HepG2 (cell line): ENCODE results near the gene RBM12. TPM values are rescaled to one million over a fixed set of nuclear protein-coding genes. Genes with fewer than 3 reads are reported as not detected.
A peak's percentile ranks its signal among the peaks of the same experiment; 100 is the strongest.

Experiments used
- CENPX ChIP-seq: sonication (generic); formaldehyde crosslinking; IDR thresholded peaks from 2 replicates; pipeline ENCODE4 v1.9.0; 2021; ENCODE audit warnings: mild to moderate bottlenecking, missing genetic modification reagents, moderate library complexity
- FOXK1 ChIP-seq: sonication (generic); formaldehyde crosslinking; IDR thresholded peaks from 2 replicates; pipeline ENCODE4 v1.4.0; 2020; ENCODE audit warnings: low read depth, missing genetic modification reagents, borderline replicate concordance
- HES4 ChIP-seq: sonication (generic); formaldehyde crosslinking; IDR thresholded peaks from 2 replicates; pipeline ENCODE4 v1.9.0; 2021; ENCODE audit warnings: mild to moderate bottlenecking, missing genetic modification reagents, borderline replicate concordance
- MBNL3 ChIP-seq: fragments of 250-450 bp; sonication (Bioruptor Pico); conservative IDR thresholded peaks from 2 replicates; pipeline ENCODE4 v1.8.0; 2022; ENCODE audit warnings: mild to moderate bottlenecking, inconsistent platforms
- NFIC ChIP-seq: IDR thresholded peaks from 2 replicates; pipeline ENCODE4 v1.6.1; 2012; ENCODE audit warnings: mild to moderate bottlenecking, low read length, inconsistent platforms
- PHF8 ChIP-seq: sonication (generic); formaldehyde crosslinking; IDR thresholded peaks from 2 replicates; pipeline ENCODE4 v1.5.0; 2020; ENCODE audit warnings: missing genetic modification reagents
- SP5 ChIP-seq: IDR thresholded peaks from 2 replicates; pipeline ENCODE4 v1.6.1; 2016; ENCODE audit warnings: low read depth, borderline replicate concordance
- TRIM24 ChIP-seq: sonication (generic); formaldehyde crosslinking; IDR thresholded peaks from 2 replicates; pipeline ENCODE4 v1.8.0; 2022; ENCODE audit warnings: mild to moderate bottlenecking, missing genetic modification reagents
- ZIK1 ChIP-seq: sonication (generic); formaldehyde crosslinking; IDR thresholded peaks from 2 replicates; pipeline ENCODE4 v1.5.0; 2020; ENCODE audit warnings: mild to moderate bottlenecking, low read depth, missing genetic modification reagents, borderline replicate concordance
- ZNF556 ChIP-seq: sonication (generic); formaldehyde crosslinking; IDR thresholded peaks from 2 replicates; pipeline ENCODE4 v1.4.0; 2020; ENCODE audit warnings: mild to moderate bottlenecking, missing genetic modification reagents, borderline replicate concordance
- ZNF557 ChIP-seq: sonication (generic); formaldehyde crosslinking; IDR thresholded peaks from 2 replicates; pipeline ENCODE4 v1.4.0; 2020; ENCODE audit warnings: missing genetic modification reagents
- ZNF563 ChIP-seq: sonication (generic); formaldehyde crosslinking; IDR thresholded peaks from 2 replicates; pipeline ENCODE4 v1.8.0; 2022; ENCODE audit warnings: mild to moderate bottlenecking, moderate library complexity, missing genetic modification reagents
- ZNF850 ChIP-seq: sonication (generic); formaldehyde crosslinking; conservative IDR thresholded peaks from 2 replicates; pipeline ENCODE4 v1.9.0; 2021; ENCODE audit warnings: mild to moderate bottlenecking, missing genetic modification reagents
- ZNF883 ChIP-seq: sonication (generic); formaldehyde crosslinking; IDR thresholded peaks from 2 replicates; pipeline ENCODE4 v1.5.1; 2020; ENCODE audit warnings: mild to moderate bottlenecking, missing genetic modification reagents; ENCODE audit errors: not compliant biosample characterization
- ZSCAN31 ChIP-seq: sonication (generic); formaldehyde crosslinking; IDR thresholded peaks from 2 replicates; pipeline ENCODE4 v1.5.0; 2020; ENCODE audit warnings: low read depth, mild to moderate bottlenecking, missing genetic modification reagents
- polyA plus RNA-seq, 8 experiments: library from polyadenylated mRNA; depleted of rRNA in 3 of 8; stranded (reverse) in 7 of 8; unstranded in 1 of 8; fragments of >200 nt; fragmentation: Illumina TruSeq in 4 of 8; extraction: Trizol in 4 of 8; gene quantifications; 2 replicates each; pipeline versions ENCODE4 v1.2.1 to v1.2.3, GENCODE V29; 2011 to 2016; ENCODE audit warnings: low read depth in 4 of 8, missing spikeins in 1 of 8, mixed read lengths in 1 of 8; ENCODE audit not compliant: insufficient read depth in 1 of 8
- total RNA-seq, 5 experiments: library from RNA; depleted of rRNA; stranded (reverse); fragments of >200 nt; fragmentation: Illumina TruSeq; extraction: Trizol; gene quantifications; 2 replicates each; pipeline ENCODE4 v1.2.3, GENCODE V29; 2016; ENCODE audit warnings: low read depth in 1 of 5
- TF ChIP-seq, protein P1 (sequence below): sonication (generic); formaldehyde crosslinking; IDR thresholded peaks from 2 replicates; pipeline ENCODE4 v1.4.0; 2020; ENCODE audit warnings: missing genetic modification reagents, borderline replicate concordance
- TF ChIP-seq, protein P2 (sequence below): sonication (generic); formaldehyde crosslinking; IDR thresholded peaks from 2 replicates; pipeline ENCODE4 v1.4.0; 2020; ENCODE audit warnings: mild to moderate bottlenecking, missing genetic modification reagents
- TF ChIP-seq, protein P3 (sequence below): sonication (generic); formaldehyde crosslinking; conservative IDR thresholded peaks from 2 replicates; pipeline ENCODE4 v1.4.0; 2020; ENCODE audit warnings: missing genetic modification reagents
- TF ChIP-seq, protein P4 (sequence below): IDR thresholded peaks from 2 replicates; pipeline ENCODE4 v1.6.1; 2016; ENCODE audit warnings: low read depth

The RBM12 gene
- total and polyA plus RNA-seq, 2 of the 13 experiments (the other 11 are each of a cell fraction or from before 2014, with no cell fraction given), result 97.9 to 104 TPM

DNA sequence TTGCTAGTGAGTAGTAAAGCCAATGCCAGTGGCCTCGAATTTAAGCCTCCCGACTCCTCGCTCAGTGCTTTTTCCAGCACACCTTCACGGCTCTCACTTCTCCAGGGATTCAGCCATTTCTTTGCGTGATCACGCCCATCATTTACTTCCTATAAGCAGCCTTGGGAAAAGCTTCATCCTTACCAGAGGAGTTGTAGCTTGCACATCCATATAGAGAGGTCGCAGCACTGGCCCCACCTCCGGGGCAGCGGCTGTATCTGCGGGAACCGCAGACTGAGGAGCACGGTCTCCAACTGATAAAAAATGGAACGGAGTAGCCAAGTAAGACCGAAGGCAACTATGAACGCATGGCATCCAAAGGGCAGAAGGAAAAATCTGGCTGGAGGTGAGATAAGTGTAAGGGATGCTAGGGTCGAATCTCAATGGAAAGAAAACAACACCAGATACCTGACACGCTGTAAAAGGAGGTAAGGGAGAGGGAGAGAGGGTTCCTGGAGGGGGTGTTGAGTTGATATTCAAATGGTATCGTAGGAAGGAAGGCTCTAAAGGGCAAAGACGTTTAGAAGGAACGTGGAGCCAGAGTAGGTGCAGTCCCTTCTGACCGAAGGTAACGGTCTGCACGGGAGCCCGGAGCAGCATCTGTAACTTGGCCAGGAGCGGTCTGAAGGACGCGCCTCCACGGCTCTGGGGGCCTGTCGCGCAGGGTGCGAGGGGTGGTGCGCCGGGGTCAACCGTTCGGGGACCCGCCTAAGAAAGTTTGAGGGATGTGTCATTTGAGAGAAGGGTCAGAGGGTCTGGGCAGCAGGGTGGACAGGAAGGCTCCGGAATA, 33.8 kb upstream of the RBM12 start (continued):
- TF ChIP-seq ZNF557 (no peak), ZNF850 (CRISPR knock-in tag) (no peak), NFIC (no peak), MBNL3 (CRISPR knock-in tag) (no peak), CENPX (no peak), ZIK1 (no peak), ZSCAN31 (no peak), ZNF883 (CRISPR knock-in tag) (no peak), ZNF556 (CRISPR knock-in tag) (no peak; the same call in 1 of the 2 replicates), PHF8 (CRISPR knock-in tag) (no peak), TRIM24 (no peak), SP5 (CRISPR knock-in tag) (no peak), ZNF563 (CRISPR knock-in tag) (peak; percentile 77), FOXK1 (no peak), HES4 (no peak)
- TF ChIP-seq, protein P1, sequence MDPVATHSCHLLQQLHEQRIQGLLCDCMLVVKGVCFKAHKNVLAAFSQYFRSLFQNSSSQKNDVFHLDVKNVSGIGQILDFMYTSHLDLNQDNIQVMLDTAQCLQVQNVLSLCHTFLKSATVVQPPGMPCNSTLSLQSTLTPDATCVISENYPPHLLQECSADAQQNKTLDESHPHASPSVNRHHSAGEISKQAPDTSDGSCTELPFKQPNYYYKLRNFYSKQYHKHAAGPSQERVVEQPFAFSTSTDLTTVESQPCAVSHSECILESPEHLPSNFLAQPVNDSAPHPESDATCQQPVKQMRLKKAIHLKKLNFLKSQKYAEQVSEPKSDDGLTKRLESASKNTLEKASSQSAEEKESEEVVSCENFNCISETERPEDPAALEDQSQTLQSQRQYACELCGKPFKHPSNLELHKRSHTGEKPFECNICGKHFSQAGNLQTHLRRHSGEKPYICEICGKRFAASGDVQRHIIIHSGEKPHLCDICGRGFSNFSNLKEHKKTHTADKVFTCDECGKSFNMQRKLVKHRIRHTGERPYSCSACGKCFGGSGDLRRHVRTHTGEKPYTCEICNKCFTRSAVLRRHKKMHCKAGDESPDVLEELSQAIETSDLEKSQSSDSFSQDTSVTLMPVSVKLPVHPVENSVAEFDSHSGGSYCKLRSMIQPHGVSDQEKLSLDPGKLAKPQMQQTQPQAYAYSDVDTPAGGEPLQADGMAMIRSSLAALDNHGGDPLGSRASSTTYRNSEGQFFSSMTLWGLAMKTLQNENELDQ (CRISPR knock-in tag), result no peak
- TF ChIP-seq, protein P2, sequence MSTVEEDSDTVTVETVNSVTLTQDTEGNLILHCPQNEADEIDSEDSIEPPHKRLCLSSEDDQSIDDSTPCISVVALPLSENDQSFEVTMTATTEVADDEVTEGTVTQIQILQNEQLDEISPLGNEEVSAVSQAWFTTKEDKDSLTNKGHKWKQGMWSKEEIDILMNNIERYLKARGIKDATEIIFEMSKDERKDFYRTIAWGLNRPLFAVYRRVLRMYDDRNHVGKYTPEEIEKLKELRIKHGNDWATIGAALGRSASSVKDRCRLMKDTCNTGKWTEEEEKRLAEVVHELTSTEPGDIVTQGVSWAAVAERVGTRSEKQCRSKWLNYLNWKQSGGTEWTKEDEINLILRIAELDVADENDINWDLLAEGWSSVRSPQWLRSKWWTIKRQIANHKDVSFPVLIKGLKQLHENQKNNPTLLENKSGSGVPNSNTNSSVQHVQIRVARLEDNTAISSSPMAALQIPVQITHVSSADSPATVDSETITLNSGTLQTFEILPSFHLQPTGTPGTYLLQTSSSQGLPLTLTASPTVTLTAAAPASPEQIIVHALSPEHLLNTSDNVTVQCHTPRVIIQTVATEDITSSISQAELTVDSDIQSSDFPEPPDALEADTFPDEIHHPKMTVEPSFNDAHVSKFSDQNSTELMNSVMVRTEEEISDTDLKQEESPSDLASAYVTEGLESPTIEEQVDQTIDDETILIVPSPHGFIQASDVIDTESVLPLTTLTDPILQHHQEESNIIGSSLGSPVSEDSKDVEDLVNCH (CRISPR knock-in tag), result no peak
- TF ChIP-seq, protein P3, sequence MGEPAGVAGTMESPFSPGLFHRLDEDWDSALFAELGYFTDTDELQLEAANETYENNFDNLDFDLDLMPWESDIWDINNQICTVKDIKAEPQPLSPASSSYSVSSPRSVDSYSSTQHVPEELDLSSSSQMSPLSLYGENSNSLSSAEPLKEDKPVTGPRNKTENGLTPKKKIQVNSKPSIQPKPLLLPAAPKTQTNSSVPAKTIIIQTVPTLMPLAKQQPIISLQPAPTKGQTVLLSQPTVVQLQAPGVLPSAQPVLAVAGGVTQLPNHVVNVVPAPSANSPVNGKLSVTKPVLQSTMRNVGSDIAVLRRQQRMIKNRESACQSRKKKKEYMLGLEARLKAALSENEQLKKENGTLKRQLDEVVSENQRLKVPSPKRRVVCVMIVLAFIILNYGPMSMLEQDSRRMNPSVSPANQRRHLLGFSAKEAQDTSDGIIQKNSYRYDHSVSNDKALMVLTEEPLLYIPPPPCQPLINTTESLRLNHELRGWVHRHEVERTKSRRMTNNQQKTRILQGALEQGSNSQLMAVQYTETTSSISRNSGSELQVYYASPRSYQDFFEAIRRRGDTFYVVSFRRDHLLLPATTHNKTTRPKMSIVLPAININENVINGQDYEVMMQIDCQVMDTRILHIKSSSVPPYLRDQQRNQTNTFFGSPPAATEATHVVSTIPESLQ, result no peak
- TF ChIP-seq, protein P4, sequence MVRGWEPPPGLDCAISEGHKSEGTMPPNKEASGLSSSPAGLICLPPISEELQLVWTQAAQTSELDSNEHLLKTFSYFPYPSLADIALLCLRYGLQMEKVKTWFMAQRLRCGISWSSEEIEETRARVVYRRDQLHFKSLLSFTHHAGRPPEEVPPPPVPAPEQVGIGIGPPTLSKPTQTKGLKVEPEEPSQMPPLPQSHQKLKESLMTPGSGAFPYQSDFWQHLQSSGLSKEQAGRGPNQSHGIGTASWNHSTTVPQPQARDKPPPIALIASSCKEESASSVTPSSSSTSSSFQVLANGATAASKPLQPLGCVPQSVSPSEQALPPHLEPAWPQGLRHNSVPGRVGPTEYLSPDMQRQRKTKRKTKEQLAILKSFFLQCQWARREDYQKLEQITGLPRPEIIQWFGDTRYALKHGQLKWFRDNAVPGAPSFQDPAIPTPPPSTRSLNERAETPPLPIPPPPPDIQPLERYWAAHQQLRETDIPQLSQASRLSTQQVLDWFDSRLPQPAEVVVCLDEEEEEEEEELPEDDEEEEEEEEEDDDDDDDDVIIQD (CRISPR knock-in tag), result no peak
